HG03575 (cell line): ENCODE data around the gene CCDC12.

Source experiments
- ATAC-seq: cut with Tn5 transposase; IDR thresholded peaks from one replicate; pipeline ENCODE4 v1.9.1; 2021; ENCODE audit not compliant: unreplicated experiment, insufficient number of reproducible peaks, low FRiP score; ENCODE audit errors: extremely low read depth

The CCDC12 gene

DNA sequence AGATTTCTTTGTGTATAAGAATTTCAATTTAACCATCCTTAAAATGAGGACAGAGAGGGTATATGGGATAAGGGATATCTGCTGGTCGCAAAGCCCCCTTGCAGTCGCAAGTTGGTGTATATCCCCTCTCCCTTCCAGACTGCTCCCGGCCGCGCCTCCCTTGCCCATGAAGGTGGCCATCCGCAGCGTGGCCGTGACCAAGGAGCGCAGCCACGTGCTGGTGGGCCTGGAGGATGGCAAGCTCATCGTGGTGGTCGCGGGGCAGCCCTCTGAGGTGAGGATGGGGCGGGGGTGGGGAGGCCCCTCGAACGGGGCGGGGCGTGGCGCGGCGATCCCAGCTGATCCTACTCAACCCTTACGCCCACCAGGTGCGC lies 32.3 kb upstream of the CCDC12 start:
- ATAC-seq = no peak

- ATAC-seq = no peak
Measured at GRCh38 chr3:47008234-47008796, 31.8 kb upstream of the CCDC12 start.

- no peak for ATAC-seq
Measured at GRCh38 chr3:47007482-47008233, 31.1 kb upstream of the CCDC12 start.

GRCh38 chr3:47007001-47007400 lies 30.5 kb upstream of the CCDC12 start:
- ATAC-seq = no peak

- no peak for ATAC-seq
Measured at GRCh38 chr3:47006145-47006651, 29.7 kb upstream of the CCDC12 start.

DNA sequence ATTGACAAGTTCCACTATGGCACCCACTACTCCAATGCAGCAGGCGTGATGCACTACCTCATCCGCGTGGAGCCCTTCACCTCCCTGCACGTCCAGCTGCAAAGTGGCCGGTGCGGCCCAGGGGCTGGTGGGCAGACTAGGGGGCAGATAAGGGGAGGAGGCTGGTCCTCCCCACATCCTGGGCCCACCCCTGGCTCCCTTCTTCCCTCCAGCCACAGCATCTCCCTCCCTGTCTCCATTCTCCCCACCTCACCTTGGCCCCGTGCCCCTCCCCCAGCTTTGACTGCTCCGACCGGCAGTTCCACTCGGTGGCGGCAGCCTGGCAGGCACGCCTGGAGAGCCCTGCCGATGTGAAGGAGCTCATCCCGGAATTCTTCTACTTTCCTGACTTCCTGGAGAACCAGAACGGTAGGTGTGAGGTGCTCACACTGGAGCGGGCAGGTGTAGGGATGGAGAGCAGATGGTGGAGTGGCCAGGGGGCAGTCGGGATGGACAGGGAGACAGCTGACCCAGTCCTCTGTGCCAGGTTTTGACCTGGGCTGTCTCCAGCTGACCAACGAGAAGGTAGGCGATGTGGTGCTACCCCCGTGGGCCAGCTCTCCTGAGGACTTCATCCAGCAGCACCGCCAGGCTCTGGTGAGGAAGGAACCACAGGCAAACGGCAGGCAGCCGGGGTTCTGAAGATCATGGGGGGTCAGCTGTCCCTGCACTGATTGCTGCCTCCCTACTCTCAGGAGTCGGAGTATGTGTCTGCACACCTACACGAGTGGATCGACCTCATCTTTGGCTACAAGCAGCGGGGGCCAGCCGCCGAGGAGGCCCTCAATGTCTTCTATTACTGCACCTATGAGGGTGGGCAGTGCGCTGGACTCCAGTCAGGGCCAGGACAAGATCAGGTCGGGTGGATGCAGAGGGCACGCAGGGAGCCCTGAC lies 28.9 kb upstream of the CCDC12 start:
- ATAC-seq = no peak

- no peak for ATAC-seq
Measured at GRCh38 chr3:47004369-47005211, 28.0 kb upstream of the CCDC12 start.

- ATAC-seq = no peak
Measured at GRCh38 chr3:47003461-47004368, 27.2 kb upstream of the CCDC12 start.

DNA sequence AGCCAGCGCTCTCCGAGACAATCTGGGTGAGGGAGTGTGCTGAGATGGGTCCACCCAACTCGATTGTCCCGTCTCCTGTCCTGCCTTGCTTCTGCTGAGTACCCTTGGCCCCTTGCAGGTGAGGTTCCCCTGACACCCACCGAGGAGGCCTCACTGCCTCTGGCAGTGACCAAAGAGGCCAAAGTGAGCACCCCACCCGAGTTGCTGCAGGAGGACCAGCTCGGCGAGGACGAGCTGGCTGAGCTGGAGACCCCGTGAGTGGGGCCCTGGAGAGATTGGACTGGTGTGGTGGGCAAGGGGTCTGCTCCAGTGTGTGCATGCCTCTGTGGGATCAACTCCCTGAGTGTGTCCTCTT lies 26.5 kb upstream of the CCDC12 start:
- no peak for ATAC-seq

DNA sequence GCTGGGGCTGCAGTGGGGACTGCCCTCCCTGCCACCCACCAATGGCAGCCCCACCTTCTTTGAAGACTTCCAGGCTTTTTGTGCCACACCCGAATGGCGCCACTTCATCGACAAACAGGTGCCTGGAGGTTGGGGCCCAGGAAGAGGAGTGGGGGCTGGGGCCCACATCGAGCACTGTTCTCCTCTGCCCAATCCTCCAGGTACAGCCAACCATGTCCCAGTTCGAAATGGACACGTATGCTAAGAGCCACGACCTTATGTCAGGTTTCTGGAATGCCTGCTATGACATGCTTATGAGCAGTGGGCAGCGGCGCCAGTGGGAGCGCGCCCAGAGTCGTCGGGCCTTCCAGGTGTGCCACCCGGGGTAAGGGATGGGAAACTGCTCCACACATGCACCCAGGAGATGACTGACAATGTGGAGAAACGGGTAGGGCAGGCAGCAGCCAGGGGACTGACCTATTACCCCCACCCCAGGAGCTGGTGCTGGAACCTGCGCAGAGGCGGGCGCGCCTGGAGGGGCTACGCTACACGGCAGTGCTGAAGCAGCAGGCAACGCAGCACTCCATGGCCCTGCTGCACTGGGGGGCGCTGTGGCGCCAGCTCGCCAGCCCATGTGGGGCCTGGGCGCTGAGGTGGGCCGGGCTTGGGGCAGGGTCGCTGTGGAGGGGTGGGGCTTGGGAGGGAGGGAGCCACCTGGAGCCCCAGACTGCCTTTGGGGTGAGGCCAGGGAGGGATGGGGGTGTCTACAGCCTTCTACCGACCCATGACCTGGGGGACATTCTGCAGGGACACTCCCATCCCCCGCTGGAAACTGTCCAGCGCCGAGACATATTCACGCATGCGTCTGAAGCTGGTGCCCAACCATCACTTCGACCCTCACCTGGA lies 25.9 kb upstream of the CCDC12 start:
- ATAC-seq = no peak

GRCh38 chr3:47001731-47002170 lies 25.2 kb upstream of the CCDC12 start:
- ATAC-seq = no peak

- ATAC-seq = no peak
Measured at GRCh38 chr3:47000922-47001730, 24.6 kb upstream of the CCDC12 start.

GRCh38 chr3:47000198-47000815 lies 23.8 kb upstream of the CCDC12 start:
- ATAC-seq = no peak

- no peak for ATAC-seq
Measured at GRCh38 chr3:46999516-47000197, 23.1 kb upstream of the CCDC12 start.

GRCh38 chr3:46998852-46999515 lies 22.4 kb upstream of the CCDC12 start:
- ATAC-seq = no peak
